Dermis blood vessel endothelial cell (primary cell): ENCODE measurements around the gene SLC5A5. TPM values are rescaled to one million over a fixed set of nuclear protein-coding genes. Genes with fewer than 3 reads are reported as not detected.
"Not testable (repeated sequence)": the region's sequence is repeated elsewhere in the genome, so short reads cannot be mapped to it uniquely, and the experiment has no call there.

Source experiments
- DNase-seq: peaks from one replicate; pipeline ENCODE4 v3.0.0; 2010
- total RNA-seq: library from RNA; depleted of rRNA; stranded (reverse); fragments of >200 nt; gene quantifications from 2 replicates; pipeline ENCODE4 v1.2.3, GENCODE V29; 2014

SLC5A5 gene
- total RNA-seq, 1 donor from 2014 or later = not detected

DNA sequence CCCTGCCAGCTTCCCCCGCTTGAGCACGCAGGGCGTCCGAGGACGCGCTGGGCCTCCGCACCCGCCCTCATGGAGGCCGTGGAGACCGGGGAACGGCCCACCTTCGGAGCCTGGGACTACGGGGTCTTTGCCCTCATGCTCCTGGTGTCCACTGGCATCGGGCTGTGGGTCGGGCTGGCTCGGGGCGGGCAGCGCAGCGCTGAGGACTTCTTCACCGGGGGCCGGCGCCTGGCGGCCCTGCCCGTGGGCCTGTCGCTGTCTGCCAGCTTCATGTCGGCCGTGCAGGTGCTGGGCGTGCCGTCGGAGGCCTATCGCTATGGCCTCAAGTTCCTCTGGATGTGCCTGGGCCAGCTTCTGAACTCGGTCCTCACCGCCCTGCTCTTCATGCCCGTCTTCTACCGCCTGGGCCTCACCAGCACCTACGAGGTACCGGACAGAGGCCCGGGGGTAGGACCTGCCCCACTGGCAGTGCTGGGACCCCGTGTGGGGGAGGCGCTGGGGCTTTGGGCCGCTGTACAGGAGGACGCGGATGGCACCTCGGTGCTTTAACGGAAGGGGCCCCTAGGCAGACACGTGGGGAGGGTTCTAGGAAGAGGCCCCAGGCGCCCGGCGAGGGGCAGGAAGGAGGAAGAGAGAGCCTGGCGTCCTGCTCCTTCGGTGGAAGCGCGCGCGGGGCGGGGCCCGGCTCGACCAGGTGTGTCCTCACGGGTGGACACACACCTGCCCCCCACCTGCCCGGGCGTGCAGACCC lies 681 bp downstream of the SLC5A5 start:
- no peak for DNase-seq

DNA sequence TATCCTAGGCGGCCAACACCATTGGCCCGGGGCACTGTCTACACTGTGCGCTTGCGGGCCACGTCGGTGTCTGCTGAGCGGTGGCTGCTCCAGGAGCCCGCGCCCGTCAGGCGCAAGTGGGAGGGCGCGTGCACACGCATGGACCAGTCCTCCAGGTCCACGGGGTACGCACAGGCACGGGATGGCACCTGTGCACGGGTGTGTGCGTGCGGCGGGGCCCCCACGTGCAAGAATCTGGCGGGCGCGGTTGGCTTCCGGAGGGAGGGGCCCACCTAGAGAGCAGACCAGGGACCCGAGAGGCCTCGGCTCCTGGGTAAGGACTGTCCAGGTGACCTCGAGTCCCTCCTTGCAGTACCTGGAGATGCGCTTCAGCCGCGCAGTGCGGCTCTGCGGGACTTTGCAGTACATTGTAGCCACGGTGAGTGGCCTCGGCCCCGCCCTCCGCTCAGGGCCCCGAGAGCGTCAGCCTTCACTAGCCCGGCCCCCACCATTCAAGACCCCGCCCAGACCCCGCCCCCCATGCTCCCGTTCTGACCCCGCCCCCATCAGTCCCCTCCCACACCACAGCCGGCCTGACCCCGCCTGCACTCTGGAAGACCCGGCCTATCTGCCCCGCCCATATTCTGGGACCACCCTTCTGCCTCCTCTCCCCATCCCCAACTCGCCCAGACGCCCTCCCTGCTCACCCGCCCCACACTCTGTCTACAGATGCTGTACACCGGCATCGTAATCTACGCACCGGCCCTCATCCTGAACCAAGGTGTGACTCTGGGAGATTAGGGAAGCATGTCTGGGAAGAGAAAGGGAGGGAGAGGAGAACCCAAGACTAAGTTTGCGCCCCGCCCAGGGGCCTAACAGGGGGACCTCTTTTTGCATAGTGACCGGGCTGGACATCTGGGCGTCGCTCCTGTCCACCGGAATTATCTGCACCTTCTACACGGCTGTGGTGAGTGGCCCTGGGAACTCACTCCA lies 2.3 kb downstream of the SLC5A5 start:
- DNase-seq = peak; percentile 29

DNA sequence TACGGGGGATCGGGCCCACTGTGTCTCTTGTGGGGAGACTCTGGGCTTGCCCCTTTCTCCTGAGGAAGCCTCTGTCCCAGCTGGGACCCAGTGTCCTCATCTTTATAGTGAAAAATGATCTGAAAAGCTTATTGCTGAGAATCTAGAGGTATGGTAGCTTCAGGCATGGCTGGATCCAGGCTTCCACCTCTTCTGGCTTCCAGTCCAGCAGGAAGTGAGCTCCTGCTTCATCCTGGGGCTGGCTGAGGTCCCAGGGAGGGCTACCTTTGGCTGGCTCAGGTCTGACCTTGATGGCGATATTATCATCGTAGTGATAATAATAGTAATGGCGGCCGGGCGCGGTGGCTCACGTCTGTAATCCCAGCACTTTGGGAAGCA lies 3.0 kb downstream of the SLC5A5 start:
- no peak for DNase-seq

DNA sequence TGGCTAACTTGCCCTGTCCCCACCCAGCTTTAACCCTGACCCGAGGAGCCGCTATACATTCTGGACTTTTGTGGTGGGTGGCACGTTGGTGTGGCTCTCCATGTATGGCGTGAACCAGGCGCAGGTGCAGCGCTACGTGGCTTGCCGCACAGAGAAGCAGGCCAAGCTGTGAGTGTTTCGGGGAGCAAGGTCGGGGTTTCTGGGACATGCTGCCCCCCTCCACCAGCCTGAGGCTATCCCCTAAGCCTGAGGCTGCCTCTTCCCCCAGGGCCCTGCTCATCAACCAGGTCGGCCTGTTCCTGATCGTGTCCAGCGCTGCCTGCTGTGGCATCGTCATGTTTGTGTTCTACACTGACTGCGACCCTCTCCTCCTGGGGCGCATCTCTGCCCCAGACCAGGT lies 6.0 kb downstream of the SLC5A5 start:
- no peak for DNase-seq

DNA sequence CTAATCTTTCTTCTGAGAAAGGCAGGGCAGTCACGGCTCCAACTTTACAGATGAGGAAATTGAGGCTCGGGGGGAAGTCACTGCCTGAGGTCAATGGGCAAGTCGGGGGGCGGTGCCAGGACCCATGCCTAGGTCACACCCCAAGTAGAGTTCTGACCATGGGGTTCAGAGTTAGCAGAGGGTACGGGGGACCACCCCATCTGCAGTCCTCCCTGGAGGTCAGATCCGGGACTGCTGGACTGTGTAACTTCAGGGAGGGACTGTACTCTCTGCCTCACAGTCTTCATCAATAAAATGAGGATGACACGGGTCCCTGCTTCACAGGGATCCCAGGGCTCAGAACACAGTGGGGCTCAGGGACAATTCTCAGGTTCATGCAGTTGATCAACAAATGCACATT lies 7.7 kb downstream of the SLC5A5 start:
- DNase-seq = no peak

DNA sequence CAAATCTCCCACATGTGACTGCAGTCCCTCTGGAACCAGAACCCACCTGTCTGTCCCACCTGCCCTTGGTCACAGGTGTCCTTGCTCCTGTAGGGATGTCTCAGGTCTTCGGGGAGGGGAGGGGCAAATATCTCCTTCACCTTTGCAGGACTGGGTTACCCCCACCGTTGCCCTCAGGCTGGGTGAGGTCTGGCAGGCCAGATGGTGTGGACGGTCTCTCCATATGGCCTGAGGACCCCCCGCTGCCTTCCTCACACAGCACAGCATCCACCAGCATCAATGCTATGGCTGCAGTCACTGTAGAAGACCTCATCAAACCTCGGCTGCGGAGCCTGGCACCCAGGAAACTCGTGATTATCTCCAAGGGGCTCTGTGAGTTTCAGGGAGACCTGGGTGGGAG lies 10.0 kb downstream of the SLC5A5 start:
- no peak for DNase-seq

DNA sequence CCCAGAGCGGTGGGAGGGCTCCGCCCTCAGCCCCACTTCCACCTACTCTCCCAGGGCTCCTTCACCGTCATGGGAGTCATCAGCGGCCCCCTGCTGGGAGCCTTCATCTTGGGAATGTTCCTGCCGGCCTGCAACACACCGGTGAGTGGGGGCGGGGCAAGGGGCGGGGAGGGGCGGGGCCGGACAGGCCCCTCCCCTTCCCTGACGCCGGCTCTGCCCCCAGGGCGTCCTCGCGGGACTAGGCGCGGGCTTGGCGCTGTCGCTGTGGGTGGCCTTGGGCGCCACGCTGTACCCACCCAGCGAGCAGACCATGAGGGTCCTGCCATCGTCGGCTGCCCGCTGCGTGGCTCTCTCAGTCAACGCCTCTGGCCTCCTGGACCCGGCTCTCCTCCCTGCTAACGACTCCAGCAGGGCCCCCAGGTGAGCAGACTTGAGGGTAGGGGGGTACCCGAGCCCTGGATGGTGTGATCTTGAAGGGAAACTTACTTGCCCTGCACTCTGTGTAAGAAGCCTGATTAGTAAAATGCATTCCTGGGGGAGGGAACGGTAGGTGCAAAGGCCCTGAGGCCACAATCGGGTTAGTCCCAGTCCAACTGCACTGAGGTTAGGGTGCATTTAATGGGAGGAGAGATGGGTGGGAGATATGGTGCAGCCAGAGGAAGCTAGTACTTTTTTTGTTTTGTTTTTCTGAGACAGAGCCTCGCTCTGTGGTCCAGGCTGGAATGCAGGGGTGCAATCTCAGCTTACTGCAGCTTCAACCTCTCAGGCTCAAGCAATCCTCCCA lies 12.1 kb downstream of the SLC5A5 start:
- DNase-seq = no peak

DNA sequence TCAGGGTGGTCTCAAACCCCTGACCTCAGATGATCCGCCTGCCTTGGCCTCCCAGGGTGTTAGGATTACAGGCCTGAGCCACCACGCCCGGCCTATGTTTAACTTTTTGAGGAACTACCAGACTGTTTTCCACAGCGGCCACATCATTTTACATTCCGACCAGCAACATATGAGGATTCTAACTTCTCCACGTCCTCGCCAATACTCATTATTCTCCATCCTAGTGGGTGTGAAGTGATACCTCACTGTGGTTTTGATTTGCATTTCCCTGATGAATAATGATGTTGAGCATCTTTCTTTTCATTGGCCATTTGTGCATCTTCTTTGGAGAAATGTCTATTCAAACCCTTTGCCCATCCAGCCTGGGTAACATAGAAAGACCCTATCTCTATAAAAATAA lies 14.8 kb downstream of the SLC5A5 start:
- DNase-seq = no peak

DNA sequence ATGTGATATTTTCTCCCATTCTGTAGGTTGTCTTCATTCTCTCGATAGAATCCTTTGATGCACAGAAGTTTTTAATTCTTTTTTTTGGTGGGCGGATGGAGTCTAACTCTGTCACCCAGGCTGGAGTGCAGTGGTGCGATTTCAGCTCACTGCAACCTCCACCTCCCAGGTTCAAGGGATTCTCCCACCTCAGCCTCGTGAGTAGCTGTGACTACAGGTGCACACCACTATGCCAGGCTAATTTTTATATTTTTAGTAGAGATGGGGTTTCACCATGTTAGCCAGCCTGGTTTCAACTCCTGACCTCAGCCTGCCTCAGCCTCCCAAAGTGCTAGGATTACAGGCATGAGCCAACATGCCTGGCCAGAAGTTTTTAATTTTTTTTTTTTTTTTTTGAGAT lies 15.5 kb downstream of the SLC5A5 start:
- not testable (repeated sequence) for DNase-seq

DNA sequence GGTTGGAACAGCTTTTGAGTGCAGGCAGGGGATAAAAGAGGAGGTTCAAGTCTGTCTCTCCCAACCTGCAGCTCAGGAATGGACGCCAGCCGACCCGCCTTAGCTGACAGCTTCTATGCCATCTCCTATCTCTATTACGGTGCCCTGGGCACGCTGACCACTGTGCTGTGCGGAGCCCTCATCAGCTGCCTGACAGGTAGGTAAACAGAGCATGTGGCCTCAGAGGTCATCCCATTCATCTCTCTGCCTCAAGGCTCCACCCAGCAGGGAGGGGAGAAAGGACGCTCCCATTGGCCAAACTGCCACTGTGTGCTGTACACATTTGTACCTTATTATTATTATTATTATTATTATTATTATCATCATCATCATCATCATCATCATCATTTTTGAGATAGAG lies 16.5 kb downstream of the SLC5A5 start:
- DNase-seq = no peak

DNA sequence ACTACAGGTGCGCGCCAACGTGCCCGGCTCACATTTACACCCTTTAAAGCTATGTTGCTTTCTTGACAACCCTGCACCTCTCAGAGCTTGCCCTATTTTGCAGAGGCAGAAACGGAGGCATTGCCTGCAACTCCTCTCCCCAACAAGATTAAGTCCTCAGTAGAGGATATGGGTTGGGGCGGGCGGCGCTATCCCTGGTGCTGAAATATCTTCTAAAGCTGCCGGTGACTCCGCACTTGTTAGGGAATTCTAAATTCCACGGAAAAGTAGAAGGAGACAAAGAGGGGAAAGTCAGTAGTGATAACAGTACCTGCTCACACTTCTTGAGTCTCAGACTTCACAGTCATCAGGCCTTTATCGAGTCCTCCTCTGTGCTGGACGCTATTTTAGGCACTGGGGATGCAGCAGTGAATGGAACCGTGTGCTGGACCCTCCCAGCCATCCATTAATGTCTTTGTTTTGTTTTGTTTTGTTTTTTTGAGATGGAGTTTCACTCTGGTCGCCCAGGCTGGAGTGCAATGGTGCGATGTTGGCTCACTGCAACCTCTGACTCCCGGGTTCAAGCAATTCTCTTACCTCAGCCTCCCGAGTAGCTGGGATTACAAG lies 18.0 kb downstream of the SLC5A5 start:
- peak; percentile 61 for DNase-seq

DNA sequence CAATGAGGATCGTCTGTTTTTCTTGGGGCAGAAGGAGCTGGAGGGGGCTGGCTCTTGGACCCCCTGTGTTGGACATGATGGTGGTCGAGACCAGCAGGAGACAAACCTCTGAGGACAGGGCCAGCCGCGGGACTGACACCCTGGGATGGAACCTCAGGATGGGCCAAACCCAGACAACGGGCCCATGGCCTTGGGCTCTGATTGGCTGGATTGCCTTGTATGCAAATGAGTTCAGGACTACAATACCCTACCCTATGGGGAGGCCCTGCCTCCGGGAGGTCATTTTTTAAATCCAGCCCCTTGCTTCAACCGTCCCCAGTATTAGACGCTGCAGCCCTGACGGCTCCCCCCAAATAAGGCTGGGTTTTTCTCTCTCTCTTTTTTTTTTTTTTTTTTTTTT lies 22.0 kb downstream of the SLC5A5 start:
- no peak for DNase-seq

DNA sequence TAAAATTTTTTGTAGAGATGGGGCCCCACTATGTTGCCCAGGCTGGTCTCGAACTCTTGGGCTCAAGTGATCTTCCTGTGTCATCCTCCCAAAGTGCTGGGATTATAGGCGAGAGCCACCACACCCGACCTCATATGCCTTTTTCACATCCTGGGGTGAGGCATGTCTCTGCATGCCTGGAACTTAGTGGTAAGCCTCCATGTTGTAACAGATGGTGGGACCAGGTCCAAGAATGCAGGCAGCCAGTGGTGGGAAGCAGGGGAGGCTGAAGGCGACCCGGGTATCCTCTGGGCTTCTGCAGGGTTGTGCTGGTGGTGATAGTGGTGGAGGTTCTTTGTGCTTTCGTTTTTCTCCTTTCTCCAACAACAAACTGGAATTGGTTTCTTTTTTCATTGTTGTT lies 31.0 kb downstream of the SLC5A5 start:
- no peak for DNase-seq

DNA sequence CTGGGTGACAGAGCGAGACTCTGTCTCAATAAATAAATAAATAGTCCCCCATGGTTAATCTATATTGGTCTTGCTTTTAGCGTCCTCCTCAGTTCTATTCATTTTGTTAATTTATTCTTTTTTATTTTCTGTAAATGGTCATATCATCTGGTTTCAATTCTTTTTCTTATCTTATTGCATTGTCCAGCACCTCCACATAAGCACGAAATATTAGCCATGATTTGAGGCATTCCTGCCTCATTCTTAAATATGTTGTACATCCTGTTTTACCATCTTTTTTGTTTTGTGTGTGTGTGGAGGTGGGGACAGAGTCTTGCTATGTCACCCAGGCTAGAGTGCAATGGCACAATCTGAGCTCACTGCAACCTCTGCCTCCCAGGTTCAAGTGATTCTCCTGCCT lies 36.5 kb downstream of the SLC5A5 start:
- no peak for DNase-seq

DNA sequence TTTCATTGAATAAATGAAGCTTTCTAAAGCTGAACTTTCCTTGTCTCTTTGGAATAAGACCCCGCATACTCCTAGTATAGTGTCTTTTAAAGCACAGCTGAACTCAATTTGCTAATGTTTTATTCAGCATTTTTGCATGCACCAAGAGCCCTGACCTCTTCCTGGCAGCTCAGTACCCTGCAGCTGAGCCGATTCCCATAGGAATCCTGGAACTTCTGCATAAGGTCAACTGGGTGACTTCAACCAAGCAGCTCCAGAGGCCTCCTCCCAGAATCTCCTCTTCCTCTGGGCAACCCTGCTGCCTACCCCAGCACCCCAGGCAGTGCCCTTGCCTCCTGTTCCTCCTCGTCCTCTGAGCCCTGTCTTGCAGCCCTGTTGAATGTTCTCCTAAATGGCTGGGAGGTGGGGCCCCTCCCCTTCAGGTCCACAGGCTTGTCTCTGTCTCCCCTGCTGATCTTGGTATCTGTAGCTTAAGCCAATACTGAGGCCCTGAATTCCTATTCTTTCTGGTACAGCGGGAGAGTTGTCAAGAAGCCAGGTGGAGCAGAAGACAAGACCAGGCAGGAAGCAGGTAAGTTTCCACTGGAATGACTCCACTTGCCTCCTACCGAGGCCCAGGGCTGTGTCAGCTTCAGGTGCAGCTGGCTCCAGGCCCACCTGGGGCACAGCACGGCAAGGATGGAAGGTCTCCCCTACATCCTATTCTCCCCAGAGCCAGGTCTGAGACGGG lies 37.4 kb downstream of the SLC5A5 start:
- no peak for DNase-seq

DNA sequence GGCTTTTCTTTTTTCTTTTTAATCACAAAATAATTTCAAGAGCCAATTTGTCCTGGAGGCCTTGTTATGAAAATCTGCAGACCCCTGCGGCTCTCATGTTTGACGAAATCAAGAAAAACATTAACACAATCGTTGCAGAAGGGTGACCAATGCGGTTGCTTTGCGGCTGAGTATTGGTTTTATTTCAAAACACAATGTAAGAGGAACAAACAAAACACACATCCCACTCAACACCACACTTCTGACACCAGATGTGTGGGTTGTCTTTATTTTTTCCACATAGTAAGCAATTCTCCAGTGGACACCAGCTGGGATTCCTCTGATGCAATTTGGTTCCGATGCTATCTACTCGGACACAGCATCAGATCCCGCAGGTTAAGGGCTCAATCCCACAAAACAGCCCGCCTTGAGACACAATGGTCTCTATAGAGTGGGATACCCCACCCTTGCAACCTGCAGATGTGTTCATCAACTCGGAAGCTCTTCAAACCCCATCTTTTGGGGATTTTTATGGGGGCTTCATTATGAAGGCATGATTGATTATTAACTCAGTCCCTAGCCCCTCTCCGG lies 39.1 kb downstream of the SLC5A5 start:
- DNase-seq = no peak

DNA sequence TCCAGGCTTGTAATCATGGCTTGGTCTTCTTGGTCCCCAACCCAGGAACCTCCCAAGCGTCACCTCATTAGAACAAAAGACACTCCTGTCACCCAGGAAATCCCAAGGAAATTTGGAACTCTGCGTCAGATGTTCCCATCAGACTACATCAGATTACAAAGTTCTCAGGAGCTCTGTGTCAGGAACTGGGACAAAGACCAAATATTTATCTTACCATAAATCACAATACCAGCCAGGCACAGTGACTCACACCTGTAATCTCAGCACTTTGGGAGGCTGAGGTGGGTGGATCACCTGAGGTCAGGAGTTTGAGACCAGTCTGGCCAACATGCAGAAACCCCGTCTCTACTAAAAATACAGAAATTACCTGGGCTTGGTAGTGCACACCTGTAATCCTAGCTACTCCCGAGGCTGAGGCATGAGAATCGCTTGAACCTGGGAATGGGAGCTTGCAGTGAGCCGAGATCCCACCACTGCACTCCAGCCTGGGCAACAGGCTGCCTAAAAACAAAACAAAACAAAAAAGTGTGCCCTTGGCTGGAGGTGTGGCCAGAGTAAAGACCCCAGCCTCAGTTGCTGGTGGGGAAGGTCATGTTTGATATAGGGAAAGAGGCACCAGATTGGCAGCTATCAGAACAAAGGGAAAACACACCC lies 44.3 kb downstream of the SLC5A5 start:
- DNase-seq = no peak

DNA sequence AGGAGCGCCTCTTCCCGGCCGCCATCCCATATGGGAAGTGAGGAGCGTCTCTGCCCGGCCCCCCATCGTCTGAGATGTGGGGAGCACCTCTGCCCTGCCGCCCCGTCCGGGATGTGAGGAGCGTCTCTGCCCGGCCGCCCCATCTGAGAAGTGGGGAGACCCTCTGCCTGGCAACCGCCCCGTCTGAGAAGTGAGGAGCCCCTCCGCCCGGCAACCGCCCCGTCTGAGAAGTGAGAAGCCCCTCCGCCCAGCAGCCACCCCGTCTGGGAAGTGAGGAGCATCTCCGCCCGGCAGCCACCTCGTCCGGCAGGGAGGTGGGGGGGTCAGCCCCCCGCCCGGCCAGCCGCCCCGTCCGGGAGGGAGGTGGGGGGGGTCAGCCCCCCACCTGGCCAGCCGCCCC lies 46.4 kb downstream of the SLC5A5 start:
- not testable (repeated sequence) for DNase-seq

DNA sequence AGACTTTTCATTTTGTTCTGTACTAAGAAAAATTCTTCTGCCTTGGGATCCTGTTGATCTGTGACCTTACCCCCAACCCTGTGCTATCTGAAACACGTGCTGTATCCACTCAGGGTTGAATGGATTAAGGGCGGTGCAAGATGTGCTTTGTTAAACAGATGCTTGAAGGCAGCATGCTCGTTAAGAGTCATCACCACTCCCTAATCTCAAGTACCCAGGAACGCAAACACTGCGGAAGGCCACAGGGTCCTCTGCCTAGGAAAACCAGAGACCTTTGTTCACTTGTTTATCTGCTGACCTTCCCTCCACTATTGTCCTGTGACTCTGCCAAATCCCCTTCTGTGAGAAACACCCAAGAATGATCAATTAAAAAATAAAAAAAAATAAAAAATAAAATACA lies 47.4 kb downstream of the SLC5A5 start:
- not testable (repeated sequence) for DNase-seq

DNA sequence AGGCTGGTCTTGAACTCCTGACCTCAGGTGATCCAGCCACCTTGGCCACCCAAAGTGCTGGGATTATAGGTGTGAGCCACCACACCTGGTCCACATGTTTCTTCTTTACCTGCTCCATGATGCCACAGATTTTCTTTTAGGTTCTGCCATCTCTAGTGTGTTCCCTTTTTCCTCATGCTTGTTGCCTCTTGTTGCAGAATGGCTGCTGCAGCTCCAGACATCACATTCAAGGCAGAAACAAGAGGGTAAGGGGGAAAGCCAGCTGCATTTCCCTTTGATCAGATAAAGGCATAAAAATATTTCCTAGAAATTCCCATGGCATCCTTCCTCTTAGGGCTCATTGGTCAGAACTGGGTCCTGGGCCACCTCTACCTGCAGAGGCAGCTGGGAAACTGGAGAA lies 48.8 kb downstream of the SLC5A5 start:
- no peak for DNase-seq

DNA sequence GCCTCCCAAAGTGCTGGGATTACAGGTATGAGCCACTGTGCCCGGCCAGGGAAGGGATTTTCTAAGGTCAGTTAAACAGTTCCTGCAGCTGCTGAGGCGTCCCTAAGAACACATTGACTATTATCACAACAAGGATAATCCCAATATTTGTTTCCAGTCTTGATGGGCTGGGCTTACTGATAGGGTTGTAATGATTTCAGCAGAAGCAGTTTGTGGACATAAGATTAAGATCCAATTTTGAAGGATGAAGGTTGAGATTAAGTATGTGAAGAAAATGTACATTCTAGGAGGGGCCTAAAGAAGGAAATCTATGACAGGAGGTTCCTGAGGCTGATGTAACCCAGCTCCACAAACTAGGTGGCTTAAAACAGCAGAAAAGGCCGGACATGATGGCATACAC lies 50.4 kb downstream of the SLC5A5 start:
- DNase-seq = no peak
